Sciatic nerve (tissue), 2 donors: ENCODE measurements around the gene SKP1. TPM values are rescaled to one million over a fixed set of nuclear protein-coding genes. Genes with fewer than 3 reads are reported as not detected.

Experiments
- ATAC-seq: fragments of 200-7000 bp; cut with Tn5 transposase; one replicate; pipeline ENCODE4 v1.9.1; 2020; ENCODE audit warnings: mild to moderate bottlenecking, moderate library complexity
- DNase-seq: peaks from one replicate; pipeline ENCODE4 v3.0.0-alpha.2; 2020; ENCODE audit warnings: low spot score
- intact Hi-C: fragments of 100-400 bp; cut with DNase I; formaldehyde crosslinking; loops from one replicate; pipeline ENCODE4 v1.14.2; 2022
- total RNA-seq: library from RNA; stranded (reverse); fragmentation: NEBNext Ultra II Directional; extraction: Animal tissue kit (Norgen Biotek cat#: 25700); gene quantifications from one replicate; pipeline ENCODE4 v1.2.1, GENCODE V29; 2021
- donor health status: DM: no; HTN: no; CAD: no.
- donor health status: DM: no; HTN: no; CAD: no.

SKP1 gene
- total RNA-seq, 1 donor from 2014 or later: 295 TPM

GRCh38 chr5:134119720-134120119 lies 57.0 kb downstream of the SKP1 start:
- DNase-seq: no peak
- no peak for ATAC-seq
- intact Hi-C loops: no loop called here

- DNase-seq (no peak), ATAC-seq (no peak)
- intact Hi-C loops: no loop called here
Measured at GRCh38 chr5:134118212-134118835, 58.4 kb downstream of the SKP1 start.

DNA sequence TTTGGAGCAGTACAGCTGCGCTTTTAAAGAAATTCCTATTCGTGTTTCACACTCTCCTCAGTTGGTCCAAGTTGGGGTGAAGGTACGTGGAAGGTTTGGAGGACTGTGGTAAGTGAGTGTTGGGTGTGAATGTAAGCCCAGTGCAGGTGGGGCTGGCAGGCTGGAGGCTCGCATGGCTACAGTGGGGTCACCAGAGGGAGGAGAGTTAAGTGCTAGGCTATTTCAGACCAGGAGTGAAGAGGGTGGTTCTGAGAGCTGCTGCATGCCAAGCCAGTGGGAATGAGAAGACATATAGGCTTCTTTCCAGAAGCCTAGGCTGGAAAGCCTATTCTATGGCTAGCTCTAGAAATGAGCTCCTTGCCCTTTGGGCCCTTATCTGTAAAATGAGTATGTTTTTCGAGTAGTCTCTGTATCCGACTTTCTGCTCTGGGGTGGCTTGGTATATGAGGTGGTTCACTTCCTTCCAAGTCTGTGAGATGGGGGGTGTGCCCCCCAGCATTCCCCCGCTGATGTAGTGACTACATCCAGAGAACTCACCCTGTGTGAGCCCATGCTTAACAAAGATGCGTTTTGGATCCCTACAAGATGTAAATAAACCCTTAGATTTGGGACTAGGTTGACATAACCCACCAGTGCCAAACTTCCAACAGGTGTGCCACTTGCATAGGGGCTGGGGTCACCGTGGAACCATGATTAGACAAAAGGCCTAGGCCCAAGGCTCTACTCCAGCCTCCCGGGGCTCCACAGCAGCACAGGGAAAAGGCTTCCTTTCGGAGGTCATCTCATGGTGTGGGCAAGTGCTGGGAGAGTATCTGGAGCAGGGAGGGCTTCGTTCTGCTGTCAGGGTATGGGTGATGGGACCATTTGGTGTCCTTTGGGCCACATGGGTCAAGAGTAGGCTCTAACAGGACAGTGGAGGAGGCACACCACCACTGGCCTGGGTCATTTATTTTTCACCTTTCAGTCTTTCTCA lies 59.7 kb downstream of the SKP1 start:
- intact Hi-C loops: no loop called here
- no peak for DNase-seq
- no peak for ATAC-seq

- no peak for ATAC-seq
- intact Hi-C loops: no loop called here
- no peak for DNase-seq
Measured at GRCh38 chr5:134116286-134116685, 60.5 kb downstream of the SKP1 start.

GRCh38 chr5:134115806-134116175 lies 61.0 kb downstream of the SKP1 start:
- ATAC-seq: no peak
- intact Hi-C loops: no loop called here
- no peak for DNase-seq

GRCh38 chr5:134114886-134115805 lies 61.6 kb downstream of the SKP1 start:
- no peak for ATAC-seq
- DNase-seq: no peak
- intact Hi-C loops: no loop called here

- intact Hi-C loops: no loop called here
- DNase-seq (peak; percentile 81), ATAC-seq (peak; percentile 94)
Measured at GRCh38 chr5:134113902-134114875, 62.6 kb downstream of the SKP1 start, which contains the start of gene TCF7. Gene TCF7, plus strand, starts transcription at chr5:134114681. Its CDS starts 226 bp downstream, at chr5:134114907.

DNA sequence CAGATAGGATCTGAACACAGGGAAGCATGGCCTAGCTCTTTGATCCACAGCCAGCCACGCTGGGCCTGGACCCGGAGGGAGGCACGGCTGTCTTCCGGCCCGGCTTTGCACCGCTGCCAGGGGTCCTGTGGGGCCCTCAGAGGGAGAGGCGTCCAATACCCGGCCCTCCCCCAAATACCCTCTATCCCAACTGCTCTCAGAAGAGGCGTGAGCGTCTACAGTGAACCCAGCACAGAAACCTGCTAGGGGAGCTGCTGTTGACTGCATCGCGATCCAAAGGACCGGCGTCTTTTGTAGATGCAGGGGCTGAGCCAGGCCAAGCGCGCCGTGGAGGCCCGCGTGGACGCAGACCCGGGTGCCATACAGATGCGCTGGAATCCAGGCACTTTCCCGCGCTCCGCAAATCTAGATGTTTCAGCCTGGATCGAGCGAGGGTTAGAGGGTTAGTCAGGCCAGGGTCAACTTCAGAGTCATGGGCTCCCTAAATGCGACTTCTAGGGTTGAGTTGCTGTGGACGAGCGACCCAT lies 63.3 kb downstream of the SKP1 start:
- peak; percentile 24 for ATAC-seq
- intact Hi-C loops: no loop called here
- no peak for DNase-seq

GRCh38 chr5:134112726-134113362 lies 63.9 kb downstream of the SKP1 start:
- DNase-seq (no peak), ATAC-seq (peak; percentile 2)
- intact Hi-C loops: no loop called here

GRCh38 chr5:134111741-134112647 lies 64.8 kb downstream of the SKP1 start:
- DNase-seq (no peak), ATAC-seq (no peak)
- intact Hi-C loops: no loop called here

- intact Hi-C loops: no loop called here
- DNase-seq: no peak
- ATAC-seq: no peak
Measured at GRCh38 chr5:134110382-134110781, 66.4 kb downstream of the SKP1 start.

GRCh38 chr5:134107779-134108178 lies 69.0 kb downstream of the SKP1 start:
- DNase-seq (no peak), ATAC-seq (no peak)
- intact Hi-C loops: no loop called here

DNA sequence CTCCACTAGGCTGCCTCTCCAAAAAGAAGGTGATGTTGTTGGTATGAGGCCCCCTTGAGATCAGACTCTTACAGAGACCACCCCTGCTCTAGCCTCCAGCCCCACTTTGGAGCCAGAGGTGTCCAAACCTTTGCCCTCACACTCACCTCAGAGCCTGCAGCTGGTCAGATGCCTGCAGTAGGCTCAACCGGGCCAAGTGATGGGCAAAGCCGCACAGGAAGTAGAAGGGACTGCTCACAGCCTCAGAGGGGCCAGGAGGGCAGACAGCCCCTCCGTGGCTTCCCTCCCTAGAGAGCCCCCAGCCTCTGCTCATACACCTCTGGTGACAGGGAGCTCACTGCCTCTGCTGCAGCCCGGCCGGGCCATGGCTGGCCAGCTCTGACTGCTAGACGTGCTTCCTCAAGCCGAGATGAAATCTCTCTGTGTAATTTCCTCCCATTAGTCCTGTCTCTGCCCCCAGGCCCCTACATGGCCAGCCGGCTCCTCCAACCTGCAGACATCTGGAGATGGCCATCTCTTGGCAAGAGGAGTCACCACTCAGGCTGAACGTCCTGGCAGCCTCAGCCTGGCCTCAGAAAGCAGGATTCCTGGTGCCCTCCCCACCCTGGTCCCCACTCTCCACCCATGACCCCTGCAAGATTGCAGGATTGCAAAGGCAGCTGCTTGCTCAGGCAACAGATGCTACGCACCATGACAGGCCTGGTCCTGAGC lies 69.6 kb downstream of the SKP1 start:
- no peak for ATAC-seq
- no peak for DNase-seq
- intact Hi-C loops: no loop called here

- intact Hi-C loops: loop anchor here (2.0 kb wide), 1 partner anchor 37 kb away; no protein-coding TSS in a partner anchor
- ATAC-seq (no peak), DNase-seq (peak; percentile 49)
Measured at GRCh38 chr5:134103998-134104654, 72.6 kb downstream of the SKP1 start.

GRCh38 chr5:134103397-134103796 lies 73.4 kb downstream of the SKP1 start:
- no peak for DNase-seq
- no peak for ATAC-seq
- intact Hi-C loops: loop anchor here (2.0 kb wide), 1 partner anchor 37 kb away; no protein-coding TSS in a partner anchor
